ENCODE measurements around the gene TADA3. TPM values are rescaled to one million over a fixed set of nuclear protein-coding genes. Genes with fewer than 3 reads are reported as not detected.

Gene TADA3
- polyA plus RNA-seq, 2 of the 4 experiments (the other 2 are of a cell fraction): 42.6 to 50.3 TPM

- peak; percentile 98 to 99 for DNase-seq (ENCODE audit: low read depth in 1 of 2, low spot score in 1 of 2)
- Histone ChIP-seq H3K27ac (peak within 1 kb of the TSS; percentile 93 to 97), H3K4me2 (peak within 1 kb of the TSS; percentile 97), H3K9me3 (no peaks in the 10 kb centered on the region), H3K4me1 (peaks cover 16% of the 10 kb centered on the region), H3K4me3 (peak within 1 kb of the TSS; percentile 92)
- ATAC-seq: peak; percentile 94 to 97
- WGBS (ENCODE audit: missing lambda C conversion rate): 4% methylated on average over 15 of the region's 88 CpGs
- POLR2A ChIA-PET: interaction anchor here (0.8 to 3.3 kb wide), 6 partner anchors 16 to 517 kb away, joined by 3 to 17 read pairs (median 5); partner anchors contain the start of genes ARPC4, OGG1 and TADA3
- CTCF ChIA-PET: interaction anchor here (1.7 to 6.2 kb wide), 7 partner anchors 11 to 228 kb away, joined by 3 to 99 read pairs (median 17); partner anchors contain the start of gene OGG1
- FAIRE-seq: no peak
- TF ChIP-seq POLR2AphosphoS2 (conservative IDR thresholded peaks at IDR 0.05; ENCODE audit: low read length) (no peak), JUNB (IDR thresholded peaks at IDR 0.05) (no peak), CBX8 (IDR thresholded peaks at IDR 0.05) (no peak), RCOR1 (IDR thresholded peaks at IDR 0.05; ENCODE audit: low read depth, low read length) (no peak), SMC3 (IDR thresholded peaks at IDR 0.05) (no peak), HOXB5 (CRISPR knock-in tag; IDR thresholded peaks at IDR 0.05) (no peak), HOXB13 (CRISPR knock-in tag; IDR thresholded peaks at IDR 0.05; ENCODE audit: low read depth) (no peak), RNF2 (IDR thresholded peaks at IDR 0.05; ENCODE audit: borderline replicate concordance, low read depth) (no peak), GATA3 (IDR thresholded peaks at IDR 0.05; ENCODE audit: borderline replicate concordance) (no peak), ESRRA (IDR thresholded peaks at IDR 0.05; ENCODE audit: borderline replicate concordance, low read length) (no peak), NR3C1 (IDR thresholded peaks at IDR 0.05) (no peak), KDM5A (IDR thresholded peaks at IDR 0.05) (no peak), TP53 (CRISPR knock-in tag; IDR thresholded peaks at IDR 0.05) (no peak), BCL3 (IDR thresholded peaks at IDR 0.05) (no peak), KDM1A (IDR thresholded peaks at IDR 0.05; ENCODE audit: low read depth) (no peak), CEBPB (IDR thresholded peaks at IDR 0.05) (no peak), MAZ (IDR thresholded peaks at IDR 0.05; ENCODE audit: borderline replicate concordance, low read depth, low read length) (0 out of 2 replicates have a peak, but pooled peaks have one; percentile 40), JUN (IDR thresholded peaks at IDR 0.05) (peak; percentile 86 to 90), ZSCAN20 (CRISPR knock-in tag; IDR thresholded peaks at IDR 0.05) (no peak), PHF8 (IDR thresholded peaks at IDR 0.05; ENCODE audit: borderline replicate concordance, low read depth) (peak; percentile 53; the same call in 1 of the 2 replicates), MYC (IDR thresholded peaks at IDR 0.05; ENCODE audit: borderline replicate concordance, low read length) (peak; percentile 40; the same call in 1 of the 2 replicates), FOSB (CRISPR knock-in tag; IDR thresholded peaks at IDR 0.05) (no peak), NFE2L2 (conservative IDR thresholded peaks at IDR 0.05; ENCODE audit: low read length) (no peak), TFCP2L1 (CRISPR knock-in tag; IDR thresholded peaks at IDR 0.05) (no peak), ATOH8 (CRISPR knock-in tag; IDR thresholded peaks at IDR 0.05; ENCODE audit: low read depth) (no peak)
- TF ChIP-seq, protein P1, sequence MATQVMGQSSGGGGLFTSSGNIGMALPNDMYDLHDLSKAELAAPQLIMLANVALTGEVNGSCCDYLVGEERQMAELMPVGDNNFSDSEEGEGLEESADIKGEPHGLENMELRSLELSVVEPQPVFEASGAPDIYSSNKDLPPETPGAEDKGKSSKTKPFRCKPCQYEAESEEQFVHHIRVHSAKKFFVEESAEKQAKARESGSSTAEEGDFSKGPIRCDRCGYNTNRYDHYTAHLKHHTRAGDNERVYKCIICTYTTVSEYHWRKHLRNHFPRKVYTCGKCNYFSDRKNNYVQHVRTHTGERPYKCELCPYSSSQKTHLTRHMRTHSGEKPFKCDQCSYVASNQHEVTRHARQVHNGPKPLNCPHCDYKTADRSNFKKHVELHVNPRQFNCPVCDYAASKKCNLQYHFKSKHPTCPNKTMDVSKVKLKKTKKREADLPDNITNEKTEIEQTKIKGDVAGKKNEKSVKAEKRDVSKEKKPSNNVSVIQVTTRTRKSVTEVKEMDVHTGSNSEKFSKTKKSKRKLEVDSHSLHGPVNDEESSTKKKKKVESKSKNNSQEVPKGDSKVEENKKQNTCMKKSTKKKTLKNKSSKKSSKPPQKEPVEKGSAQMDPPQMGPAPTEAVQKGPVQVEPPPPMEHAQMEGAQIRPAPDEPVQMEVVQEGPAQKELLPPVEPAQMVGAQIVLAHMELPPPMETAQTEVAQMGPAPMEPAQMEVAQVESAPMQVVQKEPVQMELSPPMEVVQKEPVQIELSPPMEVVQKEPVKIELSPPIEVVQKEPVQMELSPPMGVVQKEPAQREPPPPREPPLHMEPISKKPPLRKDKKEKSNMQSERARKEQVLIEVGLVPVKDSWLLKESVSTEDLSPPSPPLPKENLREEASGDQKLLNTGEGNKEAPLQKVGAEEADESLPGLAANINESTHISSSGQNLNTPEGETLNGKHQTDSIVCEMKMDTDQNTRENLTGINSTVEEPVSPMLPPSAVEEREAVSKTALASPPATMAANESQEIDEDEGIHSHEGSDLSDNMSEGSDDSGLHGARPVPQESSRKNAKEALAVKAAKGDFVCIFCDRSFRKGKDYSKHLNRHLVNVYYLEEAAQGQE (IDR thresholded peaks at IDR 0.05): no peak
- TF ChIP-seq, protein P2, sequence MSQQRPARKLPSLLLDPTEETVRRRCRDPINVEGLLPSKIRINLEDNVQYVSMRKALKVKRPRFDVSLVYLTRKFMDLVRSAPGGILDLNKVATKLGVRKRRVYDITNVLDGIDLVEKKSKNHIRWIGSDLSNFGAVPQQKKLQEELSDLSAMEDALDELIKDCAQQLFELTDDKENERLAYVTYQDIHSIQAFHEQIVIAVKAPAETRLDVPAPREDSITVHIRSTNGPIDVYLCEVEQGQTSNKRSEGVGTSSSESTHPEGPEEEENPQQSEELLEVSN (IDR thresholded peaks at IDR 0.05; ENCODE audit: borderline replicate concordance, low read depth): peak; percentile 62; the same call in 1 of the 2 replicates
- TF ChIP-seq, protein P3, sequence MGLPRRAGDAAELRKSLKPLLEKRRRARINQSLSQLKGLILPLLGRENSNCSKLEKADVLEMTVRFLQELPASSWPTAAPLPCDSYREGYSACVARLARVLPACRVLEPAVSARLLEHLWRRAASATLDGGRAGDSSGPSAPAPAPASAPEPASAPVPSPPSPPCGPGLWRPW (IDR thresholded peaks at IDR 0.05): no peak
- TF ChIP-seq, protein P4, sequence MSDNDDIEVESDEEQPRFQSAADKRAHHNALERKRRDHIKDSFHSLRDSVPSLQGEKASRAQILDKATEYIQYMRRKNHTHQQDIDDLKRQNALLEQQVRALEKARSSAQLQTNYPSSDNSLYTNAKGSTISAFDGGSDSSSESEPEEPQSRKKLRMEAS (IDR thresholded peaks at IDR 0.05): peak; percentile 82
- TF ChIP-seq, protein P5, sequence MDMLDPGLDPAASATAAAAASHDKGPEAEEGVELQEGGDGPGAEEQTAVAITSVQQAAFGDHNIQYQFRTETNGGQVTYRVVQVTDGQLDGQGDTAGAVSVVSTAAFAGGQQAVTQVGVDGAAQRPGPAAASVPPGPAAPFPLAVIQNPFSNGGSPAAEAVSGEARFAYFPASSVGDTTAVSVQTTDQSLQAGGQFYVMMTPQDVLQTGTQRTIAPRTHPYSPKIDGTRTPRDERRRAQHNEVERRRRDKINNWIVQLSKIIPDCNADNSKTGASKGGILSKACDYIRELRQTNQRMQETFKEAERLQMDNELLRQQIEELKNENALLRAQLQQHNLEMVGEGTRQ (IDR thresholded peaks at IDR 0.05): no peak
These were observed 60.8 kb downstream of the TADA3 start, which contains the start of gene BRPF1 for GRCh38 chr3:9731206-9732079. Gene BRPF1, plus strand, starts transcription at chr3:9731735. Its CDS starts 2,406 bp downstream, at chr3:9734141.
